NOMO-1 (cell line): ENCODE data around the gene PCDHGA6.
A peak's percentile ranks its signal among the peaks of the same experiment; 100 is the strongest.
"Not testable (repeated sequence)": the region's sequence is repeated elsewhere in the genome, so short reads cannot be mapped to it uniquely, and the experiment has no call there.

ENCODE experiments used
- DNase-seq, 2 experiments: peaks; one replicate each; lab custom pipeline; 2025; ENCODE audit not compliant: unreplicated experiment in 2 of 2; lab: John Stamatoyannopoulos, UW

Gene PCDHGA6

GRCh38 chr5:141392429-141393198 lies 18.9 kb downstream of the PCDHGA6 start, which contains the start of gene PCDHGA8:
TSS of gene PCDHGA8 (plus strand) at chr5:141392633. CDS start at chr5:141392814, 181 bp downstream.
- DNase-seq, result no peak

GRCh38 chr5:141393267-141393666 lies 19.6 kb downstream of the PCDHGA6 start:
- DNase-seq, result no peak

GRCh38 chr5:141394401-141395187 lies 20.9 kb downstream of the PCDHGA6 start:
- DNase-seq, result not testable (repeated sequence)

- DNase-seq, result not testable (repeated sequence)
Measured at GRCh38 chr5:141397756-141398551, 24.3 kb downstream of the PCDHGA6 start, which contains the start of gene PCDHGB5. TSS of gene PCDHGB5 (plus strand) at chr5:141397947. CDS start at chr5:141398128, 181 bp downstream.

GRCh38 chr5:141398608-141399007 lies 24.9 kb downstream of the PCDHGA6 start:
- DNase-seq, result no peak

- DNase-seq, result no peak
Measured at GRCh38 chr5:141399555-141400258, 26.0 kb downstream of the PCDHGA6 start.

GRCh38 chr5:141402553-141403243 lies 29.0 kb downstream of the PCDHGA6 start, which contains the start of gene PCDHGA9:
TSS of gene PCDHGA9 (plus strand) at chr5:141402778. CDS start at chr5:141402953, 175 bp downstream.
- no peak for DNase-seq

GRCh38 chr5:141403387-141403786 lies 29.7 kb downstream of the PCDHGA6 start:
- DNase-seq, result no peak

- peak in 1 of 2 experiments; percentile 44 for DNase-seq
Measured at GRCh38 chr5:141407790-141408505, 34.3 kb downstream of the PCDHGA6 start, which contains the start of gene PCDHGB6. TSS of gene PCDHGB6 (plus strand) at chr5:141408021. CDS start at chr5:141408203, 182 bp downstream.

GRCh38 chr5:141409598-141410306 lies 36.1 kb downstream of the PCDHGA6 start:
- no peak for DNase-seq

- no peak for DNase-seq
Measured at GRCh38 chr5:141411575-141411974, 37.9 kb downstream of the PCDHGA6 start.

- DNase-seq, result peak; percentile 41 to 69
Measured at GRCh38 chr5:141412854-141413539, 39.3 kb downstream of the PCDHGA6 start, which contains the start of gene PCDHGA10. TSS of gene PCDHGA10 (plus strand) at chr5:141412987. CDS start at chr5:141413176, 189 bp downstream.

- DNase-seq, result no peak
Measured at GRCh38 chr5:141413540-141414069, 39.9 kb downstream of the PCDHGA6 start.

- not testable (repeated sequence) for DNase-seq
Measured at GRCh38 chr5:141414548-141415274, 41.0 kb downstream of the PCDHGA6 start.

- DNase-seq, result not testable (repeated sequence)
Measured at GRCh38 chr5:141415275-141415618, 41.6 kb downstream of the PCDHGA6 start.

GRCh38 chr5:141417494-141418172 lies 43.9 kb downstream of the PCDHGA6 start, which contains the start of gene PCDHGB7:
TSS of gene PCDHGB7 (plus strand) at chr5:141417677. CDS start at chr5:141417860, 183 bp downstream.
- DNase-seq, result peak; percentile 31 to 38
